HG02610 (cell line): ENCODE results near the gene GTF2IRD1.
"Not testable (repeated sequence)": the region's sequence is repeated elsewhere in the genome, so short reads cannot be mapped to it uniquely, and the experiment has no call there.

Experiments used
- ATAC-seq: cut with Tn5 transposase; IDR thresholded peaks from one replicate; pipeline ENCODE4 v1.9.1; 2021; ENCODE audit warnings: mild to moderate bottlenecking, moderate library complexity; ENCODE audit not compliant: unreplicated experiment

The GTF2IRD1 gene

GRCh38 chr7:74544706-74545469 is 91.2 kb downstream of the GTF2IRD1 start:
- ATAC-seq = no peak

GRCh38 chr7:74545921-74546320 is 92.2 kb downstream of the GTF2IRD1 start:
- no peak for ATAC-seq

GRCh38 chr7:74553596-74554012 is 99.9 kb downstream of the GTF2IRD1 start:
- not testable (repeated sequence) for ATAC-seq

- ATAC-seq = no peak
Observed at GRCh38 chr7:74554178-74554577, 100.5 kb downstream of the GTF2IRD1 start.

GRCh38 chr7:74560086-74560719 is 106.5 kb downstream of the GTF2IRD1 start:
- ATAC-seq = no peak

- no peak for ATAC-seq
Observed at GRCh38 chr7:74561898-74562613, 108.3 kb downstream of the GTF2IRD1 start.

- ATAC-seq = not testable (repeated sequence)
Observed at GRCh38 chr7:74563639-74564038, 109.9 kb downstream of the GTF2IRD1 start.

- no peak for ATAC-seq
Observed at GRCh38 chr7:74567318-74567668, 113.6 kb downstream of the GTF2IRD1 start.

- no peak for ATAC-seq
Observed at GRCh38 chr7:74568658-74569057, 115.0 kb downstream of the GTF2IRD1 start.

- ATAC-seq = no peak
Observed at GRCh38 chr7:74569501-74570075, 115.9 kb downstream of the GTF2IRD1 start.

GRCh38 chr7:74570533-74571156 is 116.9 kb downstream of the GTF2IRD1 start:
- ATAC-seq = no peak

GRCh38 chr7:74572301-74572979 is 118.7 kb downstream of the GTF2IRD1 start:
- no peak for ATAC-seq

- no peak for ATAC-seq
Observed at GRCh38 chr7:74573512-74573911, 119.8 kb downstream of the GTF2IRD1 start.

GRCh38 chr7:74575083-74575784 is 121.5 kb downstream of the GTF2IRD1 start:
- no peak for ATAC-seq

GRCh38 chr7:74575811-74576210 is 122.1 kb downstream of the GTF2IRD1 start:
- ATAC-seq = no peak

- ATAC-seq = no peak
Observed at GRCh38 chr7:74579800-74580685, 126.3 kb downstream of the GTF2IRD1 start.

- no peak for ATAC-seq
Observed at GRCh38 chr7:74581916-74582440, 128.3 kb downstream of the GTF2IRD1 start.

GRCh38 chr7:74582447-74583039 is 128.8 kb downstream of the GTF2IRD1 start:
- ATAC-seq = no peak
